Nephron progenitor cell (in vitro differentiated cells): ENCODE results near the gene MROH8.

Source experiments
- DNase-seq: peaks from one replicate; pipeline ENCODE4 v3.0.0; 2021
- H3K27ac Mint-ChIP-seq: 2 replicates; pipeline ENCODE4 v1.8.0; 2021; ENCODE audit warnings: mild to moderate bottlenecking, moderate library complexity, mixed read lengths
- H3K27me3 Mint-ChIP-seq: 2 replicates; pipeline ENCODE4 v1.8.0; 2021; ENCODE audit warnings: mild to moderate bottlenecking, low read depth, mixed read lengths; ENCODE audit not compliant: poor library complexity
- H3K36me3 Mint-ChIP-seq: 2 replicates; pipeline ENCODE4 v1.8.0; 2021; ENCODE audit warnings: low read depth, mixed read lengths
- H3K4me1 Mint-ChIP-seq: 2 replicates; pipeline ENCODE4 v1.8.0; 2021; ENCODE audit warnings: mixed read lengths
- H3K4me3 Mint-ChIP-seq: 2 replicates; pipeline ENCODE4 v1.8.0; 2021; ENCODE audit warnings: mild to moderate bottlenecking, moderate library complexity, mixed read lengths
- H3K9me3 Mint-ChIP-seq: 2 replicates; pipeline ENCODE4 v1.8.0; 2021; ENCODE audit warnings: mild to moderate bottlenecking, moderate library complexity, mixed read lengths
- TF ChIP-seq, protein P1 (sequence below): fragments of 200-600 bp; sonication (generic); IDR thresholded peaks from 2 replicates; pipeline ENCODE4 v1.5.0; 2021; ENCODE audit warnings: antibody characterized with exemption

The MROH8 gene

DNA sequence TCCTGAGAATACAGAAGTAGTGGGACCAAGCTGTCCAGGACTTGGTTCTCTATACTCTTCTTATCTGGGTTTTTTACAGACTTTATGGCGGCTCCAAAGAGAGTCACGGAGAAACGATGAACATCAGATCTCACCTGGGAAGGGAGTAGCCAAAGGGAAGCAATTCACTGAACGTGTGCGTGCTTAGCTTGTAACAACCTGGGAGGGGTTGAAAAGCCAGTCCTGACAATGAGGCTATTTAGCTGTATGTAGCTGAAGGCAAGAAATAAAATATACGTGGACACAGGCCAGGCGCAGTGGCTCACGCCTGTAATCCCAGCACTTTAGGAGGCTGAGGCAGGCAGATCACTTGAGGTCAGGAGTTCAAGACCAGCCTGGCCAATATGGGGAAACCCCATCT lies 65.3 kb downstream of the MROH8 start:
- H3K27ac Mint-ChIP-seq: no peak overlapping the region
- DNase-seq: no peak
- TF ChIP-seq, protein P1, sequence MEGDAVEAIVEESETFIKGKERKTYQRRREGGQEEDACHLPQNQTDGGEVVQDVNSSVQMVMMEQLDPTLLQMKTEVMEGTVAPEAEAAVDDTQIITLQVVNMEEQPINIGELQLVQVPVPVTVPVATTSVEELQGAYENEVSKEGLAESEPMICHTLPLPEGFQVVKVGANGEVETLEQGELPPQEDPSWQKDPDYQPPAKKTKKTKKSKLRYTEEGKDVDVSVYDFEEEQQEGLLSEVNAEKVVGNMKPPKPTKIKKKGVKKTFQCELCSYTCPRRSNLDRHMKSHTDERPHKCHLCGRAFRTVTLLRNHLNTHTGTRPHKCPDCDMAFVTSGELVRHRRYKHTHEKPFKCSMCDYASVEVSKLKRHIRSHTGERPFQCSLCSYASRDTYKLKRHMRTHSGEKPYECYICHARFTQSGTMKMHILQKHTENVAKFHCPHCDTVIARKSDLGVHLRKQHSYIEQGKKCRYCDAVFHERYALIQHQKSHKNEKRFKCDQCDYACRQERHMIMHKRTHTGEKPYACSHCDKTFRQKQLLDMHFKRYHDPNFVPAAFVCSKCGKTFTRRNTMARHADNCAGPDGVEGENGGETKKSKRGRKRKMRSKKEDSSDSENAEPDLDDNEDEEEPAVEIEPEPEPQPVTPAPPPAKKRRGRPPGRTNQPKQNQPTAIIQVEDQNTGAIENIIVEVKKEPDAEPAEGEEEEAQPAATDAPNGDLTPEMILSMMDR: no peak

DNA sequence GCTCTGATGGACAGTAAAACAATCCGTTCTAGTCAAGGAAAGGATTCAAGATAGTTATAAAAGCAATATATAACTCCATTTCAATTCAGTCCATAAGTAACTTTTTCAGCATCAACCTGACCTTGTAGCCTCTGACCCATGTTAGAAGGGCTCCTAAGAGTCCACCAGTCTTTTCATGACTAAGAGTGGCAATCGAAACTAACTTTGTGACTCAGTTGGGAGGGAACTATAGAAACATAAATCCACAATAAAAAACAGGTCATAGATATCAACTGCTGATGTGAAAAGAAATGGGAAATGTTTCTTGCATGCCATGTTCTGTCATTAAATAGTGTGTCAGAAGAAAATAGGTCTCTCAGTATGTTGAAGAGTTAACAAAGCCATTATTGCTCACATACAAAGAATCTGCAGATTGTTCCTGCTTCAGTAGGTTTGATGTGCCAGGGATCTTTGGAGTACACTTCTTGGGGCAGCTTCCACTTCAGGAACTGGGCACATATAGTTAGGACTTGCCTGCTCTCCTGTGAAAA lies 67.4 kb downstream of the MROH8 start:
- Mint-ChIP-seq H3K9me3 (no peaks in the 10 kb centered on the region), H3K27ac (no peak overlapping the region), H3K36me3 (peaks cover 5% of the 10 kb centered on the region), H3K27me3 (peaks cover 4% of the 10 kb centered on the region), H3K4me3 (no peak overlapping the region), H3K4me1 (no peaks in the 10 kb centered on the region)
- no peak for DNase-seq
- TF ChIP-seq, protein P1: no peak

More for the DNA sequence above, 65.3 kb downstream of the MROH8 start:
- no peaks in the 10 kb centered on the region for H3K4me1 Mint-ChIP-seq
- H3K36me3 Mint-ChIP-seq: peaks cover 5% of the 10 kb centered on the region
- peaks cover 3% of the 10 kb centered on the region for H3K27me3 Mint-ChIP-seq
- H3K9me3 Mint-ChIP-seq: no peaks in the 10 kb centered on the region
- no peak overlapping the region for H3K4me3 Mint-ChIP-seq

DNA sequence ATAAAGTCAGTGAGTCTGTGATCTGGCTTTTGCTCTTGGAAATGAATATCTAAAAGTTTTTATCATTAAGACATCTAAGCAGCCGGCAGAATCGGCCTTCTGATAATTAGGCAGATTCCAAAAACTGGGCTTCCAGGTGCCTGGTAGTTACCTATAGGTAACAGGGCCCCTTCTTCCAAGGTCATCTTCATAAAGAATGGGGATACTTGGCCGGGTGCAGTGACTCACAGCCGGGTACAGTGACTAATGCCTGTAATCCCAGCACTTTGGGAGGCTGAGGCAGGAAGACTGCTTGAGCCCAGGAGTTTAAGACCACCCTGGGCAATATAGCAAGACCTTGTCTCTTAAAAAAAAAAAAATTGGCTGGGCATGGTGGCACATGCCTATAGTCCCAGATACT lies 70.7 kb downstream of the MROH8 start:
- DNase-seq: no peak
- TF ChIP-seq, protein P1: no peak
- Mint-ChIP-seq H3K4me1 (no peaks in the 10 kb centered on the region), H3K27ac (no peak overlapping the region), H3K36me3 (no peaks in the 10 kb centered on the region), H3K27me3 (peaks cover 5% of the 10 kb centered on the region), H3K9me3 (no peaks in the 10 kb centered on the region), H3K4me3 (no peak overlapping the region)

DNA sequence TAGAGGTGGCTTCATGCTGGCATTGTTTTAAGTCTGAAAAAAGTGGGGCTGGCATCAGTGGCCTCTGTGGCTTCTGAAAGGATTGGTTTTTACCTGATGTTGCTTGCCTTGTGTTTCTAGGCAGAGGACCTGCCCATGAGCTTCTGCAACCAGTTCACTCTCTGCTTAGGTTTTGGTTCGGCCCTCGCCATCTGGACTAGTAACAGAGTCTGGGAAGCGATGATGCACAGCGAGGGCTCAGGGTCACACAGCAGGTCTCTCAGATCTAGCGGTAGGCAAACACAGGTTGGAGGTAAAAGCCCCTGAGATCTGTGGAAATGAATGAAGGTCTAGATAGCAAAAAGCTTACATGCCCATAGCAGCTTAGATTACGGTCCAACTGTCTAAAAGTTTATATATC lies 76.8 kb downstream of the MROH8 start:
- Mint-ChIP-seq H3K27ac (peak overlapping the region; percentile 80), H3K36me3 (no peaks in the 10 kb centered on the region), H3K9me3 (no peaks in the 10 kb centered on the region), H3K4me1 (peaks cover 4% of the 10 kb centered on the region), H3K27me3 (peaks cover 8% of the 10 kb centered on the region), H3K4me3 (no peak overlapping the region)
- no peak for DNase-seq
- TF ChIP-seq, protein P1: no peak

DNA sequence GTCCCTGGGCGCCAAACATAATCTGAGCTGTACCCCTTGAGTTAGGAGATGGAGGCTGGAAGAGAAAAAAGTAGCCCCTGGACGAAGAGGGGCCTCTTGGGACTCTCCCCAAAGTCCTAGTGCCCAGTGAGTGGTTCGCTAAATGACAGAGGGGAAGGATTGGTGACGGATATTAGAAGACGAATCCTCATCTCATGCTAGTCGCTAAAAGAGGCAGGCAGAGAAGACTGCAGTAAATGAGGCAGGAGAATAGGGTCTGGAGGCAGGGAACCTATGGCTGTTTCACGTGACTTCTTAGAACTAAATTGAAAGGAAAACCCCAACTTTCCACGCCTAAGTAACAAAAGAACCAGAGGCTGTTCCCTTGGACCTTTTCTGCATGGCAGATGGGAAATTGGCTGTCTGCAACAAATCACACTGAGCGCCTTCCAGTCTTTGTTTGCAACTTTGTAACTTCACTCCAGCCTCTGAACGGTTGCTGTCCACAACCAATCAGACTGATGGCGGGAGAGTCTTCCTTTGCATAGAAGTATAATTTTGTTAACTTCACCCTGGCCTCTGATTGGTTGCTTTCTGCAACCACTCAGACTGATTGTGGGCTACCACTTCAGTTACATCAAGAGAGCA lies 82.8 kb downstream of the MROH8 start:
- Mint-ChIP-seq H3K4me1 (peaks cover 28% of the 10 kb centered on the region), H3K9me3 (no peaks in the 10 kb centered on the region), H3K27ac (peak overlapping the region; percentile 100), H3K4me3 (peak overlapping the region; percentile 97), H3K27me3 (peaks cover 3% of the 10 kb centered on the region), H3K36me3 (peaks cover 16% of the 10 kb centered on the region)
- TF ChIP-seq, protein P1: no peak
- no peak for DNase-seq
